ENCODE results near the gene ZNF410.
"Not testable (repeated sequence)": the region's sequence is repeated elsewhere in the genome, so short reads cannot be mapped to it uniquely, and the experiment has no call there.

The ZNF410 gene

DNA sequence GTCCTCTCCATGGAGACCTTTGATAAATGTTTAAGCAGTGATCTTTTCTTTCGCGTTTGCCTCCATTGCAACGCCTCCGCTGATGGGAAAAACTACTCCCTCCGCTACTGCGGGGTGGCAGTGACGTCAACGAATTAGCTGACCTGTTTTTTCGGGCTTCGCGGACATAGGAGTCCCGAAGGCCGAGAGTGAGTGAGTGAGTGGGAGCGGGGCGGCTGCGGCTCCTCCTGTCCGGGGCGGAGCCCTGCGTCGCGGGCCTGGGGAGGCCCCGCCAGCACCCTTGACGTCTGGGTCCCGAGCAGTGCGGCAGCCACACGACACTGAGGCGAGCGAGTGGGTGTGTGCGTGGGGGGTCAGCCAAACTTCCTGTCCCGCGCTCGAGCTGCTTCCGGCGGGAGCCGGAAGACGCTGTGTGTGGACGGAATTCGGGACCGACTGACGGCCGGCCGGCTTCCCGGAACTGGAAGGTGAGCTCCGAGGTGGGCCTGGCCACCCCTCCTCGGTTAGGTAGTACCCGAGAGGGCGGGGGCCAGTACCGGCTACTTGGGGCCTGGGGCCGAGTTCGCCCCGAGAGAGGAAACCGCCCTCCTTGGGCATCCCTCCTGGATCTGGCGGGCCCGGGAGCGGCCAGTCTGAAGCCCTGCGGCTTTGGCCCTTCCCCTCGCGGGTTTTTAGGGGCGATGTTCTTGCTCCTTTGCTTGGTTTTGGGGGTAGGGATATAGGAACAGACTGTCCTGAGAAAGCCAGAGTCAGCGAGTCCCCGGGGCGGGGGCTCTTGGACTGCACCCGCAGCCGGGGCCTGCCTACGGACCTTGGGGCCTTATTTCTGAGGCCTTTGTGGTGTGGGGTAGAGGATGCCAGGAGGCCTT, at the start of gene ZNF410:
Gene ZNF410 (plus strand): TSS at position 411 of the 869 bp plus-strand sequence. CDS start 5,317 bp downstream, outside the sequence.
- peak; percentile 88 for DNase-seq

DNA sequence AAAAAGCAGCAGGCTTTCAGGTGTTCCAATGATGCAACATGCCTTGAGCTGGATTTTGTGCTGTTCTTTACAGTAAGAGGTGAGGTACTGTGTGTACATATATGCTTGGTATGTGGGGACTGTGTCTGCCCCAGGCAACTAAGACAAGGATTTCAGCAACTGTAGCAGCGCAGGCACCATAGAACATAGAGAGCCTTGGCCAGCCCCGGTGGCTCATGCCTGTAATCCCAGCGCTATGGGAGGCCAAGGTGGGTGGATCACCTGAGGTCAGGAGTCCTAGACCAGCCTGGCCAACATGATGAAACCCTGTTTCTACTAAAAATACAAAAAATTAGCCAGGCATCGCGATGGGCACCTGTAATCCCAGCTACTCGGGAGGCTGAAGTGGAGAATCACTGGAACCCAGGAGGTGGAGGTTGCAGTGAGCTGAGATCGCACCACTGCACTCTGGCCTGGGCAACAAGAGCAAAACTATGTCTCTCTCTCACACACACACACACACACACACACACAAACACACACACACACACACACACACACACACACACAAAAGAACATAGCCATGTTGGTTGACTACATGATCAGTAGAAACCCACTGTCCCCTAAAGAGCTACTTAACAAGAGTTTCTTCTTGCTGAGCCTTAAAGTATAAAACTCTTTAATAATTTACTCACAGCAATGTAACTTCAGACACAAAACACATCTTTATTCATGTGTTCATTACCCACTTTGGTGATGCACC, 48.2 kb upstream of the ZNF410 start:
- not testable (repeated sequence) for DNase-seq

- DNase-seq, result no peak
Measured at GRCh38 chr14:73842201-73842600, 44.5 kb upstream of the ZNF410 start.

DNA sequence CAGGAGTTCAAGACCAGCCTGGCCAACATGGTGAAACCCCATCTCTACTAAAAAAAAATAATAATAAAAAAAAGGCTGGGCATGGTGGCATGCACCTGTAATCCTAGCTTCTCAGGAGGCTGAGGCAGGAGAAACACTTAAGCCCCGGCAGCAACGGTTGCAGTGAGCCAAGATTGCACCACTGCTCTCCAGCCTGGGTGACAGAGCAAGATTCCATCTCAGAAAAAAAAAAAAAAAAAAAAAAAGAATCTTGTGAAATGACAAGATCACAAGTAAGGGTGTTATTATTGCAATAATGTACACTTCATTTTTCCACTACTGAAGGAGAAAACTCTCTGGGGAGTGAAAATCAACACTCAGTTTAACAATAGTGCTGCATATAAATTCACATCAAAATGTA, 43.8 kb upstream of the ZNF410 start:
- no peak for DNase-seq

DNA sequence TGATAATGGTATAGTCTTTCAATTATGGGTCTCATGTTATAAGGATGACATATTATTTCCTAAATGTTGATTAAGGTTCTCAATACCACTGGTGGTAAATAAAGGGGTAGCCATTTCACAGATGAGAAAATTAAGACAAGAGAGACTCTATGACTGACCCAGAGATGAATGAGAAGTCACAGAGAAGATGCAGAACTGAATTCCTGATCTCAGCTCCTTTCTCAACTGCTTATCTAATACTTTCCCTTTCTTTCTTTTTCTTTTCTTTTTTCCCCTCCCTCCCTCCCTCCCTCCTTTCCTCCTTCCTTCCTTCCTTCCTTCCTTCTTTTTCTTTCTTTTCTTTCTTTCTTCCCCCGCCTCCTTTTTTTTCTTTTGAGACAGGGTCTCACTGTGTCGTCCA, 43.4 kb upstream of the ZNF410 start:
- no peak for DNase-seq

DNA sequence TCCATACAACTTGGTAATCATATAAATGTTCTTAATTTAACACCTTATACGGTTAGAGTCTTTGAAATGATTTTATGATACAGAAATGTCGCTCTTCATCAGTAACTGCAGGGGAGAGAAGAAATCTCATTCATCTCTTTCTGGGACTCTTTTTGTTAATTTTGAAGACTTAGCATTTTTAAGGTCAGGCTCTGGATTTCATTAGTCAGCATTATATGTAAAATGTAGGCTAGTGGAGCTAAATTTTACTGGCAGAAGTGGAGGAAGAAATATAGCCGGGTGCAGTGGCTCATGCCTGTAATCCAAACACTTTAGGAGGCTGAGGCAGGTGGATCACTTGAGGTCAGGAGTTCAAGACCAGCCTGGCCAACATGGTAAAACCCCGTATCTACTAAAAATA, 39.7 kb upstream of the ZNF410 start:
- no peak for DNase-seq

DNA sequence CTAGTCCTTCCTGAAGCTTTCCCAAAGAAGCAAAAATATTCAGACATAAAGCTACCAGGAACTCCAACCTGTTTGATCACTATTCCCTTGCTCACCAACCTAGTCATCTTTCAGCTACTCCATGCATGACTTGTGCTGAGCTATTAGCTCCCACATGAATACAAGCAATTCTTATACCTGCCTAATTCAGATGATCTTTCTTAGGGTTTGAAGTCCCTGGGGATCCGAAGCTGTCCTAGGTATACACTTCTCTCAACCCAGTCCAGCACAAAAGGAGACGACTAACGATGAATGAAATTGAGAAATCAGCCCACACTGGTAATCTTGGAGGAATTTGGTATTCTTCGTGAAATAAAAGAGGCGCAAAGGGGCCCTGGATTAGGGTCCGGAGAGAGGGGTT, 35.7 kb upstream of the ZNF410 start:
- no peak for DNase-seq

DNA sequence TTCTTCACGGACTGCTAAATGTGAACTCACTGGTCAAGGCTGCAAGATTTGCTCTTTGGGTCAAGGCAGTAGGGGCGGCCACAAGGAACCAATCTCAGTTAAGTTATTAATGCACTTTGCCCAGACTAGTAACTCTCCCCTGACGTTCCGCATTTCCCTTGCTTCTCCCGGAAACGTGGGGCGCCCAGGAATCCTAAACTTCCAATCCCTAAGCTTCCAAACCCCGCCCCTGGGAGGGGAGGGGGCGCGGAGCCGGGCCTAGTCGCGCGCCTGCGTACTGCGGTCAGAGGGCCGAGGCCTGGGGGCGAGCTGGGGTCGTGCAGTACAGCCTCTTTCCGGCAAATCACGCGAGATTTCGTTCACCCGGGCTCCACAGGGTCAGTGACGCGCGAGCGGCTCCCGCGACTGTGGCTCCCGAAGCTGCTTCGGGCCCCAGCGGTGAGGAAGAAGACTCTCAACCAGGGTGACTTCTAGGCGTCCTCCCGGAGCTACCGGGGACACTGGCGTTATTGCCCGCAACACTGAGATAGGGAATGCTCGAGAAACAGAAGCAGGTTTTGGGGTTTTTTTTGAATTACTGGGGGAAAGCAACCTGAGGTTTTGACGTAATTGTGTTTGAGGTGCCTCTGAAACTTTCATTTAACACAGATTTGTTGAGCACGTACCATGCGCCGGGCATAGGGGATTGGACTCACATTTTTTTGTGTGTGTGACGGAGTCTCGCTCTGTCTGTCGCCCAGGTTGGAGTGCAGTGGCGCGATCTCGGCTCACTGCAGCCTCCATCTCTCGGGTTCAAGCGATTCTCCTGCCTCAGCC, 34.9 kb upstream of the ZNF410 start, which contains the start of gene PTGR2:
Gene PTGR2 (plus strand): TSS at position 265 of the 816 bp plus-strand sequence. CDS start 7,032 bp downstream, outside the sequence.
- DNase-seq, result peak; percentile 89

- no peak for DNase-seq
Measured at GRCh38 chr14:73859145-73859544, 27.5 kb upstream of the ZNF410 start.

- no peak for DNase-seq
Measured at GRCh38 chr14:73861073-73861472, 25.6 kb upstream of the ZNF410 start.

GRCh38 chr14:73862480-73862879, 24.2 kb upstream of the ZNF410 start:
- DNase-seq, result no peak

- no peak for DNase-seq
Measured at GRCh38 chr14:73863209-73863608, 23.4 kb upstream of the ZNF410 start.

- no peak for DNase-seq
Measured at GRCh38 chr14:73865534-73866113, 21.0 kb upstream of the ZNF410 start.

DNA sequence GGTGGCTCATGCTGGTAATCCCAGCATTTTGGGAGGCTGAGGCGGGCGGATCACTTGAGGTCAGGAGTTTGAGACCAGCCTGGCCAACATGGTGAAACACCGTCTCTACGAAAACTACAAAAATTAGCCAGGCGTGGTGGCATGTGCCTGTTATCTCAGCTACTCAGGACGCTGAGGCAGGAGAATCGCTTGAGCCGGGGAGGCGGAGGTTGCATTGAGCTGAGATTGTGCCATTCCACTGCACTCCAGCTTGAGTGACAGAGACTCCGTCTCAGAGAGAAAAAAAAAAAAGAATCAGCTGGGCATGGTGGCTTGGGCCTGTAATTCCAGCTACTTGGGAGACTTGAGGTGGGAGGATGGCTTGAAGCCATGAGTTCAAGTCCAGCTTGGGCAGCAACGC, 16.9 kb upstream of the ZNF410 start:
- DNase-seq, result not testable (repeated sequence)

GRCh38 chr14:73870525-73871235, 16.0 kb upstream of the ZNF410 start:
- no peak for DNase-seq

DNA sequence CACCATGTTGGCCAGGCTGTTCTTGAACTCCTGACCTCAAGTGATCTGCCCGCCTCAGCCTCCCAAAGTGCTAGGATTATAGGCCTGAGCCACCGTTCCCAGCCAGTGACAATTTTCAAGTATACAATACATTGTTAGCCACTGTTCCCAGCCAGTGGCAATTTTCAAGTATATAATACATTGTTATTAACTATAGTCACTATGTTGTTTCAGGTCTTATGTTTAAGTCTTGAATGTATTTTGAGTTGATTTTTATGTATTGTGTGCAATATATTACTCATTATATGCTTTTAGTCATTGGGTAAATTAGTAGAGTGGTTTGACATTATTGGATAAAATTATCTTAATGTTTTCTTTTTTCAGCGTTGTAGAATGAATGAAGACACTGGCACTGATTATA, 13.0 kb upstream of the ZNF410 start:
- no peak for DNase-seq

GRCh38 chr14:73877790-73878189, 8.9 kb upstream of the ZNF410 start:
- DNase-seq, result no peak

- no peak for DNase-seq
Measured at GRCh38 chr14:73878436-73878835, 8.2 kb upstream of the ZNF410 start.

DNA sequence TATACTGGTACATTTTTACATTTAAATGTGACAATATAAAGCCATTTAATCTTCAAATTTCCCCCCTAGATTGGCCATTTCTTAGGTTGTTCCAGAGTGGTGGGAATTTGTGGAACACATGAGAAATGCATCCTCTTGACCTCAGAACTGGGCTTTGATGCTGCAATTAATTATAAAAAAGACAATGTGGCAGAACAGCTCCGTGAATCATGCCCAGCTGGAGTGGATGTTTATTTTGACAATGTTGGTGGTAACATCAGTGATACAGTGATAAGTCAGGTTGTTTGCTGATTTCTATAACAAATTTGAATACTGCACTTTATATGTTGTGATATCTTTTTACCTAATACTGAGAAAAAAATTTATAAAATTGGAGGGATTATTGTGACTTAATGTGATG, 7.6 kb upstream of the ZNF410 start:
- no peak for DNase-seq

- no peak for DNase-seq
Measured at GRCh38 chr14:73884438-73885190, 2.0 kb upstream of the ZNF410 start.

DNA sequence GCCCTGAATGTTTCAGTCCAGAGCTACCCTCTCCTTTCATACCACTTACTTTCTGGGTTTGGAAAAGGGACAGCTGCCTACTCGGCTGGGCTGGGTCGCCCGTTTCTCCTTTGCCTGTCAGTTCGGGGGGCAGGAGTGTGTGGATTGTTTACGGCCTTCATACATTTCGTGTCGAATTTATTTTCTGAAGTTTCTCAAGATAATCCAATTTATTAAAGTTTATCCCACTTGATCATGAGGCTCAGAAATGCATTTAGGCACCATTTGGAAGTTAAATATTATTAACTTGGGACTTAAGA, 608 bp downstream of the ZNF410 start:
- no peak for DNase-seq

All from SHP77 treated with DMSO at 0.1 percent for 48 hours (cell line).